ENCODE results near the gene PRKCE. TPM values are rescaled to one million over a fixed set of nuclear protein-coding genes. Genes with fewer than 3 reads are reported as not detected.

Gene PRKCE
- total RNA-seq, 1 experiment from 2014 or later: 14.0 TPM

DNA sequence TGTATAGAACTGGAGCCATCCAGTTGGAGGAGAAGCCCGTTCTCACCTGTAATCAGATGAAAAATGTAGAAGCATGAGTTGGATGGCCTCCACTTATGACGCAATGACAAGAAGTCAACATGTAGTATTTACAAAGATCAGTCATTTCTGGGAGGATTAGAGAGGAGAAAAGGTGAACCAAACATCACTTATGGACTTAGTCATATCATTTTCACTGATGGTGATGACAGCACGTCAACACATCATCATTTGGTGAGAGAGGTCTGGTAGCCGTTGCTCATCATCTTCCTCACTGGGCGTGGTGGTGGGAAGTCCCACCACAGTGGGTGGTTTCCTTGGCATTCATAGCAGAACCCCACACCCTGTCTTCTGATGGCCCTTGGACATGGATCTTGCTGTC is 381.5 kb downstream of the PRKCE start:
- Histone ChIP-seq H3K4me3 (ENCODE audit: low read depth in 2 of 2, low read length in 2 of 2) (no peak overlapping the region), H3K27ac (ENCODE audit: low read length) (no peak overlapping the region), H3K27me3 (ENCODE audit: control insufficient read depth, insufficient read depth, low read length) (no peaks in the 10 kb centered on the region), H3K36me3 (ENCODE audit: control insufficient read depth, insufficient read depth, low read length) (no peaks in the 10 kb centered on the region), H3K9me3 (ENCODE audit: control insufficient read depth, insufficient read depth, low read depth, low read length) (no peaks in the 10 kb centered on the region), H3K4me1 (ENCODE audit: control insufficient read depth, insufficient read depth, low read length) (no peaks in the 10 kb centered on the region)
- TF ChIP-seq, protein P1, sequence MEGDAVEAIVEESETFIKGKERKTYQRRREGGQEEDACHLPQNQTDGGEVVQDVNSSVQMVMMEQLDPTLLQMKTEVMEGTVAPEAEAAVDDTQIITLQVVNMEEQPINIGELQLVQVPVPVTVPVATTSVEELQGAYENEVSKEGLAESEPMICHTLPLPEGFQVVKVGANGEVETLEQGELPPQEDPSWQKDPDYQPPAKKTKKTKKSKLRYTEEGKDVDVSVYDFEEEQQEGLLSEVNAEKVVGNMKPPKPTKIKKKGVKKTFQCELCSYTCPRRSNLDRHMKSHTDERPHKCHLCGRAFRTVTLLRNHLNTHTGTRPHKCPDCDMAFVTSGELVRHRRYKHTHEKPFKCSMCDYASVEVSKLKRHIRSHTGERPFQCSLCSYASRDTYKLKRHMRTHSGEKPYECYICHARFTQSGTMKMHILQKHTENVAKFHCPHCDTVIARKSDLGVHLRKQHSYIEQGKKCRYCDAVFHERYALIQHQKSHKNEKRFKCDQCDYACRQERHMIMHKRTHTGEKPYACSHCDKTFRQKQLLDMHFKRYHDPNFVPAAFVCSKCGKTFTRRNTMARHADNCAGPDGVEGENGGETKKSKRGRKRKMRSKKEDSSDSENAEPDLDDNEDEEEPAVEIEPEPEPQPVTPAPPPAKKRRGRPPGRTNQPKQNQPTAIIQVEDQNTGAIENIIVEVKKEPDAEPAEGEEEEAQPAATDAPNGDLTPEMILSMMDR (IDR thresholded peaks at IDR 0.05): no peak
- TF ChIP-seq, protein P2, sequence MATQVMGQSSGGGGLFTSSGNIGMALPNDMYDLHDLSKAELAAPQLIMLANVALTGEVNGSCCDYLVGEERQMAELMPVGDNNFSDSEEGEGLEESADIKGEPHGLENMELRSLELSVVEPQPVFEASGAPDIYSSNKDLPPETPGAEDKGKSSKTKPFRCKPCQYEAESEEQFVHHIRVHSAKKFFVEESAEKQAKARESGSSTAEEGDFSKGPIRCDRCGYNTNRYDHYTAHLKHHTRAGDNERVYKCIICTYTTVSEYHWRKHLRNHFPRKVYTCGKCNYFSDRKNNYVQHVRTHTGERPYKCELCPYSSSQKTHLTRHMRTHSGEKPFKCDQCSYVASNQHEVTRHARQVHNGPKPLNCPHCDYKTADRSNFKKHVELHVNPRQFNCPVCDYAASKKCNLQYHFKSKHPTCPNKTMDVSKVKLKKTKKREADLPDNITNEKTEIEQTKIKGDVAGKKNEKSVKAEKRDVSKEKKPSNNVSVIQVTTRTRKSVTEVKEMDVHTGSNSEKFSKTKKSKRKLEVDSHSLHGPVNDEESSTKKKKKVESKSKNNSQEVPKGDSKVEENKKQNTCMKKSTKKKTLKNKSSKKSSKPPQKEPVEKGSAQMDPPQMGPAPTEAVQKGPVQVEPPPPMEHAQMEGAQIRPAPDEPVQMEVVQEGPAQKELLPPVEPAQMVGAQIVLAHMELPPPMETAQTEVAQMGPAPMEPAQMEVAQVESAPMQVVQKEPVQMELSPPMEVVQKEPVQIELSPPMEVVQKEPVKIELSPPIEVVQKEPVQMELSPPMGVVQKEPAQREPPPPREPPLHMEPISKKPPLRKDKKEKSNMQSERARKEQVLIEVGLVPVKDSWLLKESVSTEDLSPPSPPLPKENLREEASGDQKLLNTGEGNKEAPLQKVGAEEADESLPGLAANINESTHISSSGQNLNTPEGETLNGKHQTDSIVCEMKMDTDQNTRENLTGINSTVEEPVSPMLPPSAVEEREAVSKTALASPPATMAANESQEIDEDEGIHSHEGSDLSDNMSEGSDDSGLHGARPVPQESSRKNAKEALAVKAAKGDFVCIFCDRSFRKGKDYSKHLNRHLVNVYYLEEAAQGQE (IDR thresholded peaks at IDR 0.05; ENCODE audit: insufficient read depth in 1 of 2, low read depth in 2 of 2, low read length in 1 of 2): no peak
- no peak for TF ChIP-seq POLR2AphosphoS5 (IDR thresholded peaks at IDR 0.05; ENCODE audit: low read depth, low read length)
- TF ChIP-seq SIN3A (IDR thresholded peaks at IDR 0.05; ENCODE audit: borderline replicate concordance, insufficient read depth, low read depth, low read length): no peak
- TF ChIP-seq TCF7L2 (IDR thresholded peaks at IDR 0.05; ENCODE audit: low read depth, low read length): no peak
- in situ Hi-C loops (cut with HindIII; ENCODE audit: low pct_unique_long_range_greater_than_20kb, low sequenced_read_pairs): no loop called here
- no TSS peak for BruUV-seq (replicated peaks)
- ChIA-PET POLR2A (no interaction called here), CTCF (no interaction called here)
- no peak for DNase-seq (ENCODE audit: low read depth, low spot score)
- no peak for ATAC-seq
- intact Hi-C loops (cut with micrococcal nuclease; ENCODE audit: unreplicated experiment): no loop called here

DNA sequence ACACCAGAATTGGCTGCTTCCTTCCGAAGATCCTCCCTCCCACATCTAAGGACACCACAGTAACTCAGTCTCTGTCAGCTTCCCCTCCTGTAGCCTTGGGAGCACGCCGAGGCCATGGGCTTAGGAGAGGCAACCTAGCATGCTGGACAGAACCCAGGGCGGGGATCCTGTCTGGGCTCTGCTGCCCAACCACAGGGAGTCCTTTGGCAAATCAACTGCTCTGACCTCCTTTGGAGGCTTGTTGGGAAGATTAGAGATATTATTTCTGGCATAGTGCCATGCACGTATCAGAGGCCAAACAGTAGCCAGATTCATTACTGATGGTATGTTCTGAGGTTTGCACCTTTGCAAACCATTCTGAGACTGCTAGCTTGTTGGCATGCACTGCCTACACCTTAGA is 383.1 kb downstream of the PRKCE start:
- no peak overlapping the region for H3K4me3 ChIP-seq (ENCODE audit: low read depth in 2 of 2, low read length in 2 of 2)
- no peaks in the 10 kb centered on the region for H3K27me3 ChIP-seq (ENCODE audit: control insufficient read depth, insufficient read depth, low read length)
- no TSS peak for BruUV-seq (replicated peaks)
- intact Hi-C loops (cut with micrococcal nuclease; ENCODE audit: unreplicated experiment): no loop called here
- H3K4me1 ChIP-seq (ENCODE audit: control insufficient read depth, insufficient read depth, low read length): no peaks in the 10 kb centered on the region
- ChIA-PET POLR2A (no interaction called here), CTCF (no interaction called here)
- DNase-seq (ENCODE audit: low read depth, low spot score) (no peak), ATAC-seq (no peak)
- no peak overlapping the region for H3K27ac ChIP-seq (ENCODE audit: low read length)
- H3K9me3 ChIP-seq (ENCODE audit: control insufficient read depth, insufficient read depth, low read depth, low read length): no peaks in the 10 kb centered on the region
- H3K36me3 ChIP-seq (ENCODE audit: control insufficient read depth, insufficient read depth, low read length): no peaks in the 10 kb centered on the region
- in situ Hi-C loops (cut with HindIII; ENCODE audit: low pct_unique_long_range_greater_than_20kb, low sequenced_read_pairs): no loop called here
- TF ChIP-seq TCF7L2 (IDR thresholded peaks at IDR 0.05; ENCODE audit: low read depth, low read length) (no peak), POLR2AphosphoS5 (IDR thresholded peaks at IDR 0.05; ENCODE audit: low read depth, low read length) (no peak), SIN3A (IDR thresholded peaks at IDR 0.05; ENCODE audit: borderline replicate concordance, insufficient read depth, low read depth, low read length) (no peak)
- TF ChIP-seq, protein P2 (IDR thresholded peaks at IDR 0.05; ENCODE audit: insufficient read depth in 1 of 2, low read depth in 2 of 2, low read length in 1 of 2): no peak
